ENCODE measurements around the gene ST3GAL2.

Gene ST3GAL2

GRCh38 chr16:70331091-70331490 is 107.8 kb downstream of the ST3GAL2 start:
- Histone ChIP-seq H3K9me3 (ENCODE audit: low read depth, low read length) (no peaks in the 10 kb centered on the region), H3K27ac (no peak overlapping the region), H3K36me3 (ENCODE audit: insufficient read depth, low read length) (no peaks in the 10 kb centered on the region; the same call in 1 of the 2 replicates), H3K9ac (ENCODE audit: insufficient read length) (no peak overlapping the region), H3K4me3 (no peak overlapping the region)
- no peak for DNase-seq (ENCODE audit: low read depth, low spot score)
- TF ChIP-seq POLR2AphosphoS5 (IDR thresholded peaks at IDR 0.05; ENCODE audit: borderline replicate concordance, low read depth, low read length) (no peak), FOXP2 (optimal IDR thresholded peaks at IDR 0.05; ENCODE audit: control extremely low read depth, extremely low read length, insufficient read depth) (no peak), EZH2 (IDR thresholded peaks at IDR 0.05) (no peak)

All from SK-N-MC (cell line).